Prostate gland (tissue), 2 donors: ENCODE measurements around the gene ZNF230.

ENCODE experiments used
- CTCF ChIP-seq, 4 experiments: fragments of 200-600 bp in 2 of 4; fragments of 450-650 bp in 2 of 4; sonication (generic) in 2 of 4; IDR thresholded peaks; 1 replicate in 3 of 4; 2 replicates in 1 of 4; pipeline ENCODE4 v1.5.1; 2016 to 2019; ENCODE audit warnings: antibody characterized with exemption in 4 of 4, mild to moderate bottlenecking in 2 of 4, moderate library complexity in 2 of 4
- POLR2A ChIP-seq: fragments of 450-650 bp; IDR thresholded peaks from one replicate; pipeline ENCODE4 v1.6.1; 2016; ENCODE audit warnings: antibody characterized with exemption, mild to moderate bottlenecking
- POLR2AphosphoS5 ChIP-seq: sonication (generic); formaldehyde crosslinking; IDR thresholded peaks from one replicate; pipeline ENCODE4 v1.6.1; 2017; ENCODE audit warnings: antibody characterized with exemption

GRCh38 chr19:43984687-43985000 lies 18.1 kb upstream of the ZNF230 start:
- TF ChIP-seq CTCF (IDR thresholded peaks at IDR 0.05) (no peak), POLR2A (no peak), POLR2AphosphoS5 (no peak)
